KOPT-K1 (cell line): Measurements from ENCODE around the gene THEM5.
"Not testable (repeated sequence)": the region's sequence is repeated elsewhere in the genome, so short reads cannot be mapped to it uniquely, and the experiment has no call there.

Experiments used
- H3K27ac ChIP-seq: fragments of 200-600 bp; sonication (generic); 2 replicates; pipeline ENCODE4 v1.5.1; 2016; ENCODE audit warnings: antibody characterized with exemption, mild to moderate bottlenecking, low read depth, low read length; ENCODE audit not compliant: poor library complexity, severe bottlenecking
- H3K36me3 ChIP-seq: fragments of 200-600 bp; sonication (generic); 2 replicates; pipeline ENCODE4 v1.5.1; 2017; ENCODE audit warnings: antibody characterized with exemption, mild to moderate bottlenecking, low read length, moderate library complexity; ENCODE audit not compliant: insufficient read depth
- H3K9me3 ChIP-seq: fragments of 200-600 bp; sonication (generic); 2 replicates; pipeline ENCODE4 v1.5.1; 2017; ENCODE audit warnings: antibody characterized with exemption, low read length, mild to moderate bottlenecking; ENCODE audit not compliant: insufficient read depth, poor library complexity, severe bottlenecking

Gene THEM5

DNA sequence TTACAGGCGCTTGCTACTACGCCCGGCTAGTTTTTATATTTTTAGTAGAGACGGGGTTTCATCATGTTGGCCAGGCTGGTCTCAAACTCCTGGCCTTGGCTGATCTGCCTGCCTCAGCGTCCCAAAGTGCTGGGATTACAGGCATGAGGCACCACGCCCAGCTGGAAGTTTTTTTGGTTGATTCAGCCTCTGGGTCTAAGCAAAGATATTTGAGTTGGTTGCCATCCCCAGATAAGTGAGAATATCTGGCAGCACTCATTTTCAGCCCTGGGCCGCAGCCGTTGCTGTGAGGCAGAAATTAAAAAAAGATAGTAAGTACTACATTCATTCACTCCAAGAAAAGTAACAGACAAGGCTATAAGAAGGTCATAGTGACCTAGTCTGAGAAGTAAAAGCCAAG lies 2.0 kb upstream of the THEM5 start:
- H3K36me3 ChIP-seq, H3K9me3 ChIP-seq, H3K27ac ChIP-seq: not testable (repeated sequence)

DNA sequence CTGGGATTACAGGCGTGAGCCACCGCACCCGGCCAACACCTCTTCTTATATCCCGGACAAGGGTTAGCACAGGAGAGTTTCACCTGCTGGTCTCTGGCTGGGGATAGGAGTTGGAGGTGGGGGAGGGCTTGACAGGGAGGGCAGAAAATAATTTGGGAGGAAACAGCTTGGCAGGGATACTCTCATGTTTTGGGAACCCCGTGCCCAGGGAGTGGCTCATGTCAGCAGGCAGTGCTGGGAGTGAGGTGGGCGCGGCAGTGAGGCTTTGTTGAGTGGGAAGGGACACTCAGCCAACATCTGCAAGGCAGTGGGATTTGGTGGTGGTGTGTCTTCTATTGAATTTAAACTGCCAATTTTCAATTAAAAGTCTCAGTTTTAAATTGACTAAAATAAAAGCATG lies 1.1 kb upstream of the THEM5 start:
- no peaks in the 10 kb centered on the region for H3K36me3 ChIP-seq
- H3K9me3 ChIP-seq, result no peaks in the 10 kb centered on the region
- H3K27ac ChIP-seq, result no peak overlapping the region

DNA sequence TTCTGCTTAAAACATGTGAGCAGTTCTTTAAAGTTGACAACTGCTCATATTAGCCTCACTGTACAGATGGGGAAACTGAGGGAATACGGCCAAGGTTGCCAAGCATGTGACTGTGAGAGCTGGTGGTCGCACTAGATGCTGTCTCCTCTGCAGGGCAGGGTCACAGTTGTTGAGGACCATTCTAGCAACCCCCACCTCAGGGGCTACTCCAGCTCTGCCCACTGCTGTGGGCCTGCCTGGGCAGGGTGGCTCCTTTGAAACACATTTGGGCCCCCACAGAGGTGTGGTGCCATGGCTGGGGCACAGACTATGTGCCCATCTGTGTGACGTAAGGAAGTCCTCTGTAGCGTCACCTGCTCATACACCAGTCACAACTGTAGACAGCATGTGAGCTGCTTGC lies 779 bp downstream of the THEM5 start:
- Histone ChIP-seq H3K9me3 (no peaks in the 10 kb centered on the region), H3K27ac (no peak overlapping the region), H3K36me3 (no peaks in the 10 kb centered on the region)

DNA sequence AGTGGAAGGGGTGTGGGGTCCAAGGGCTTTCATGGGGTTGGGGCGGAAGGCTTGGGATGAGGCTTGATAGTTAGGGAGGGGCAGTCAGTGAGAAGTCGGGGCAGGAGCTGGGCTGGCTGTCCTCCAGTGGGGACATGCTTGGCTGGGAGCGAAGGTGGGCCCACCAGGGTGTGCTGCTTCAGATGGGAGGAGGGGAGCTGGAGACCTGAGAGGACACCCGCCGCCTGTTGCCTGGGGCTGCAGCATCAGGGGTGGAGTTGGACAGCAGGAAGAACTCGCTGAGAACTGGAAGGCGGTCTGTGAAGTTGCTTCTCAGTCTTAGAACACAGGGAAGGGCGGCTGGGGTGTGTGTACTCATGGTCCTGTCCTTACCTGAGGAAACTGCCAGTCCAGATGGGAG lies 1.6 kb downstream of the THEM5 start:
- Histone ChIP-seq H3K36me3 (no peaks in the 10 kb centered on the region), H3K27ac (no peak overlapping the region), H3K9me3 (no peaks in the 10 kb centered on the region)

DNA sequence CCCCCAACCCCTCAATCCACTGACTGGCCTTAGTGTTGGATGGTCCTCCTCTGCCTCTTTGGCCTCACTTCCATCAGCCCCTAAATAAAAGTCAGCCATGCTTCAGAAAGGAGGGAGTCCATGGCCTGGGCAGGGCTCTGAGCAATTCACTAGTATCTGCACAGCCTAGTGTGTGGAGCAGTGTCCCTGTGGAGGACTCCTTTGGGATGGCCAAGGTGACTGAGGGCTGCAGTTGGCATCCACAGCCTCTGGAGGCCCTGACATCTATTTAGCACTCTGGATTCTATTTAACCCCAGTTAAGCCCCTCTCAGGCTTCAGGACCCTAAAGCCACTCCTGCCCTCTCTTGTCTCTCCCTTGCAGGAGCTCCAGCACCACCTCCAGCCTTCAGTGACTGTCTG lies 3.6 kb downstream of the THEM5 start:
- no peaks in the 10 kb centered on the region for H3K36me3 ChIP-seq
- no peaks in the 10 kb centered on the region for H3K9me3 ChIP-seq
- no peak overlapping the region for H3K27ac ChIP-seq

DNA sequence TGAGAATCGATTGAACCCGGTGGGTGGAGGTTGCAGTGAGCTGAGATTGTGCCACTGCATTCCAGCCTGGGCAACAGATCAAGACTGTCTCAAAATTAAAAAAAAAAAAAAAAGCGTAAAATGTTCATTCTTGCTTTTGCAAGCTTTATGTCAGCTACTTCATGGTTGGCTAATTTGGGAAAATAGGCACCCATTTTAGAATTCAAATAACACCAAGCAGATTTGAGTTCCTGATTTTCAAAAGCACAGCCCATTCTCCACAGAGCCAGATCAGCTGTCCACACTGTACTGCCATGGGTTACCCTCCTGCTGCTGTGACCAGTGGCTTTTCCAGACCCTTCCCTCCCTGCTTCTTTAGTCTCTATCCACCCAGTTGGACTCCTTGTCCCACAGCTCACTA lies 4.4 kb downstream of the THEM5 start:
- H3K27ac ChIP-seq, result no peak overlapping the region
- no peaks in the 10 kb centered on the region for H3K36me3 ChIP-seq
- H3K9me3 ChIP-seq, result no peaks in the 10 kb centered on the region

DNA sequence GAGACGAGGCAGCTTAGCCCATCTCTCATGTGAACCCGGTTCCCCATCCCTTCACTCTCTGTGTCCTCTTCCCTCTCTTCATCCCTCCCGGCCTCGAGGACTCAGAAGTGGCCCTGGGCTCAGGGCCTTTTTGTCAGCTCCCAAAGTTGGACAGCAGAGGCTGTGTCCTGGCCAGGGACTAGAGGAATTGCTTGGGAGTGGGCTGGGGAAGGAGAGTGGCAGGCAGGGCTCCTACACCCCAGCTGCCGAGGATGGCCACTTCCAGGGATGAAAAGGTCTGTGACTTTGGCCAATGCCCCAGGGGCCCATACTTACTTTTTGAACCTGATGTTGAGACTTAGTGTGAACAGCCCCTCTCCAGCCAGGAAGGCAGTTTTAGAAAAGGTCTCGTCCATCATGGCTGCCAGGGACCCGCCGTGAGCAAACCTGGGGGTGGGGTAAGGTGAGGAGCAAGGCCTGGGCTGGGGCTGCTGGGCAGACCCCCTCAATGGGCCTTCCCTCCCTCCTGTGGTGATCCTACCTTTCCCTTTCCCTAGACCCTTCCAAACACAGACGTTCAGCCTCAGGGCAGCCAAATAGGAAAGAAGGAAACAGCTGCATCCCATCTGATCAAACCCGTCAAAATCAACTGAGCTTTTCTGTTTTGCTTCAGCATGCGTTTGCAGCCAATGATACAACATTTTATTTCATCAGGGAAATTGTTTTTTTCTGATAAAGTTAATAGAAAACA lies 5.5 kb downstream of the THEM5 start:
- no peak overlapping the region for H3K27ac ChIP-seq
- no peaks in the 10 kb centered on the region for H3K9me3 ChIP-seq
- no peaks in the 10 kb centered on the region for H3K36me3 ChIP-seq

DNA sequence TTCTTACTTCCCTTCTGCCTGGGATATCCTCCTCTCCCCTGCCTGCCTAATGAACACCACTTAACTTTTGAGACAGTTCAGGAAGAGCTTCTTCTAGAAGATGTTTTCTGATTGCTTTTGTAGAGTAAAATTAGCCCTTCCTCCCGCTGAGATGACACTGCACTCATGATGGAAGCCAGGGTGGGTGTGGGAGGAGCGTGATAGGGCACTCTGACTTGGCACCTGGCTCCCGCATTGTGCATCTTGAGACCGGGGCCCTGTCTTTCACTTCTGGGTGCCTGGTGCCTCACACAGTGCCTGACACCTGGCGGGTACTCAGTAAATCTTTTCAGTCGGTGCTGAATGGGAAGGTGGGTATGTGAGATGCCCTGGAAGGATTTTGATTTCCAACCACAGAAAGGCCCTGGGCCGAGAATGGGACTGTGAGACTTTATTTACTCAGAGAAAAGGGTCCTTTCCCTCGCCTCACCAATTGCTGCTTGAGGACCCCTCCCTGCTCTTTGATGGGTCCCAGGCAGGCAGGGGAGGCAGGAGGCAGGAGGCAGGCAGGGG lies 6.8 kb downstream of the THEM5 start:
- Histone ChIP-seq H3K9me3 (no peaks in the 10 kb centered on the region), H3K27ac (no peak overlapping the region), H3K36me3 (no peaks in the 10 kb centered on the region)

DNA sequence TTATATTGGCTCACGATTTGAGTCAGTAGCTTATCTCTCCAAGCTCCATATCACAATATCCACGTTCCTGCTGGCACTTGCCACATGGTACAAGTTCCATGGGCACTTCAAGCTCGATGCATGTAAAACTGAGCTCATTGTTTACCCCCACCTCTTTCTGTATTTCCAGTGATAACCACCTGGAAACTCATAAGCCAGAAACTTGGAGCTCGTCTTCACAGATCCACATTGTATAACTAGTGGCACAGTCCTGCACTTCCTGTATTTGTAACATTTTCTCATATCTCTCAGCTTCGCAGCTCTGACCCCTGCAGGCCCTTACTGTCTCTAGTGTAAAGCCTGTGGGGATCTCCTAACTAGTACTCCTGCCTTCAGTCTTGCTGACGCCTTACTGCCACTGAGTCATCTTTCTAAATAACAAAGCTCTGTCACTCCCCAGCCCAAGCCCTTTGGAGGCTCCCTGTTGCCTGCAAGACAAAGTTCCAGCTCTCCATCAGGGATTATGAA lies 7.4 kb downstream of the THEM5 start:
- Histone ChIP-seq H3K27ac (no peak overlapping the region), H3K36me3 (no peaks in the 10 kb centered on the region), H3K9me3 (no peaks in the 10 kb centered on the region)

DNA sequence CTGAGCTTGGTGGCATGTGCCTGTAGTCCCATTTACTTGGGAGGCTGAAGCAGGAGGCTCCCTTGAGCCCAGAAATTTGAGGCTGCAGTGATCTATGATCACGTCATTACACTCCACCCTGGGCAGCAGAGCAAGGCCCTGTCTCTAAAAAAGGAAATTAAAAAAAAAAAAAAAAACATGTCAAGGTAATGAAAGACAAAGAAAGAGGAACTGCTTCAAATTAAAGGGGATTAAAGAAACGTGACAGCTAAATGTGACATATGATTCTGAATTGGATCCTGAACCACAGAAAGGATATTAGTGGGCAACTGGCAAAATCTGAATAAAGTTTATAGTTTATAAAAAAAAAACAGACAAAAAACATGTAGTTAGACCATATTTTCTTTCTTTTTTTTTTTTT lies 10.1 kb downstream of the THEM5 start:
- Histone ChIP-seq H3K27ac (no peak overlapping the region), H3K36me3 (no peaks in the 10 kb centered on the region)

DNA sequence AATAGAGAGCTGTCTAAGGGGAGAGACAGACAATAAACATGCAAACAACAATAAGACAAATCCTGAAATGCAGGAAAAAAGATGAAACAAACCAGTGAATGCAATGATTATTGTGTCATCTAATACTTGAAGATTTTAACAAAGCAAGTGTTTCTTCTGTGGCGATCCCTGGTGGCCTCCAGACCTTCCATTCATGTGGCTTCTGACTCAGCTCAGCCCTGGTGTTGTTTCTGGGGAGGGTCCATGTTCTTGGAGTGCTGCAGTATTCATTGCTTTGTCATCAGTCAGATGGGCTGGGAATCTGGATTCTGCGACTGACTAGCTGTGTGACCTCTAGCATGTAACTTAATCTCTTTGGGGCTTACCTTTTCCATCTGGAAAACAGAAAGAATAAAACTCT lies 12.4 kb downstream of the THEM5 start:
- Histone ChIP-seq H3K36me3 (no peaks in the 10 kb centered on the region), H3K9me3 (no peaks in the 10 kb centered on the region), H3K27ac (no peak overlapping the region)

More for the DNA sequence above, 10.1 kb downstream of the THEM5 start:
- H3K9me3 ChIP-seq, result no peaks in the 10 kb centered on the region

DNA sequence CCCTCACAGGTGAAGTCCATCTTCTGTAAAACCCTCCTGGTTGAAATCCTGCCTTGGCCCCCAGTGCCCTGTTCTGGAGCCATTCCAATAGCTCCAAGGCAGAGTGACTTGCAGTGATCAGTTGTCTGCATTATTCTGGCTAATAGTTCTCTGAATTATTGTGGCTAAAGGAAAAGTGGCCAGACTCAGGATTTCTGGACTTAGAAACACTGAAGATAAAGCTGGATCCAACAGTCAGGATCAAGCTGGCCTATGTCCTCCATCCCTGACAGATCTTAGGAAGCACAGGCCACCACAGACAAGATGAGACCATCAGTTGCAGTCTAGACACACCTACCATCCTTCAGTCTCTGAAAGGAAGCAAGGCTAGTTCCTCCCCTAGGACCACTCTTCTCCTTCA lies 13.1 kb downstream of the THEM5 start:
- Histone ChIP-seq H3K27ac (no peak overlapping the region), H3K9me3 (no peaks in the 10 kb centered on the region), H3K36me3 (no peaks in the 10 kb centered on the region)

DNA sequence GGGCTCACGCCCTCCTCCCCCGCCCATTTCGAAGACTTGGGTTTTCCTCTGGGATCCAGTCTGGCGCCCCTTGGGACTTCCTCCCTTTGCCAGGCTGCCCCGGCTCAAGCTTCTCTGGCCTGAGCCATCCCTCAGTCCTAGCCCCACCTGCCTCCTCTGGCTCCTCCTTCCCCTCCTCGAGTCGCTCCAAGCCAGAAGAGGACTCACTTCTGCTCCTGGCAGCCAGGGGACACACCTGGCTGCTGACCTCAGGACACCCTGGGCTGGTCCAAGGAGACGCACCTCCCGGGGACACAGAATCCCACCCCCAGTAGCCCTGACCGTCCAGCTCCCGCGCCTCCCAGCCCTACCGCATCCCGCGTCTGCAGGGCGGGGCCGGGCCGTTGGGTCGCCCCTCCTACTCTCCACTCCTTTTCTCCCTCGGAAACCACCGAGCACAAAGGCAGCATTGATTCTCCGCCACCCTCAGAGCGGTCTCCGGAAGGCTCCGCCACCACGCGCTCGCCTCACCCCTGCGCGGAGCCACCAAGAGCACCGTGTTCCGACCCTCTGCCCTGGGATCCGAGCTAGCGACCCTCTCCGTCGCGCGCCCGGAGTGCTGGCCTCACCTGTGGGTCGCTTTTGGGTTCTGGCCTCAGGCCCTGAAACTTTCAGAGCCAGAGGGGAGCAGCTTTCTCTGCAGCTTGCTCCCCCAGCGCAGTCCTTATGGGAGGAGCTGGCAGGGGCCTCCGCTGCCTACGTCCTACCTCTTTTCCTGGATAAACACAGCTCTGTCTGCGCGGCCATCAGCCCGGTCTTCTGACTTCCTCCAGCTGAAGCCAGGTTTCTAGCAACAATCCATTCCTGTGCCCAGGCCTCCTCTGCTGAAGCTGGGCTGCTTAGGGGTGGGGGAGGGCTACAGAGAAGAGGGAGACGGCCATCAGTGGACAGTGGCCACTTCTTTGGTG lies 13.8 kb downstream of the THEM5 start, which contains the start of gene C2CD4D:
TSS of gene C2CD4D (minus strand) at position 364 of the 947 bp plus-strand sequence. CDS start 831 bp downstream, outside the sequence.
- Histone ChIP-seq H3K9me3 (no peaks in the 10 kb centered on the region), H3K27ac (no peak within 1 kb of the TSS), H3K36me3 (no peaks in the 10 kb centered on the region)

DNA sequence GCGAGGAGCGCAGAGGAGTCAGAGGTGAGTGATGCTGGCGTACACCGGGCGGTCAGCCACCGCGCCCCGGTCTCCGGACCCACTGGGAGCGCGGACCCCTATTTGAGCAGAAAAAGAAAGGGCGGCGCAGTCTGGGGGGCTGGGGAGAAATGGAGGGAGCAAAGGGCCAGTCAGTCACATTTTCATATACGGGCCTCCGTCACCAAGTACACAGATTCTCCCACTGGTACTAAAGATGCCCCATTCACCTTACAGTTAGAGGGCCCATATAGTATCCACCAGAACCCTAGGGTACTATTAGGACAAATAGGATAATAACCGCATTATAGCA lies 14.5 kb downstream of the THEM5 start:
- H3K27ac ChIP-seq, result no peak overlapping the region
- no peaks in the 10 kb centered on the region for H3K36me3 ChIP-seq
- no peaks in the 10 kb centered on the region for H3K9me3 ChIP-seq
